Brain microvascular endothelial cell (primary cell): ENCODE results near the gene SNTA1.
"Not testable (repeated sequence)": the region's sequence is repeated elsewhere in the genome, so short reads cannot be mapped to it uniquely, and the experiment has no call there.

Source experiments
- DNase-seq: peaks from one replicate; pipeline ENCODE4 v3.0.0-alpha.2; 2020
- H3K27ac ChIP-seq: fragments of 250-450 bp; sonication (Bioruptor Pico); 2 replicates; pipeline ENCODE4 v1.5.1; 2020; ENCODE audit warnings: mild to moderate bottlenecking, moderate library complexity
- H3K27me3 ChIP-seq: fragments of 250-450 bp; sonication (Bioruptor Pico); replicated peaks from 2 replicates; pipeline ENCODE4 v1.5.1; 2020; ENCODE audit warnings: mild to moderate bottlenecking
- H3K36me3 ChIP-seq: fragments of 250-450 bp; sonication (Bioruptor Pico); replicated peaks from 2 replicates; pipeline ENCODE4 v1.5.1; 2020; ENCODE audit warnings: mild to moderate bottlenecking
- H3K4me3 ChIP-seq: 2 replicates; pipeline ENCODE4 v1.5.1; 2011; ENCODE audit warnings: low read depth, mild to moderate bottlenecking, control low read depth, low read length, moderate library complexity
- CTCF ChIP-seq: IDR thresholded peaks from 2 replicates; pipeline ENCODE4 v1.5.1; 2011; ENCODE audit warnings: low read depth, mild to moderate bottlenecking, moderate library complexity, low read length, control low read depth, inconsistent platforms; ENCODE audit errors: missing control alignments
- in situ Hi-C: cut with HindIII; loops from 2 replicates; pipeline ENCODE4 v1.10.0; 2017; ENCODE audit warnings: low sequenced_read_pairs, low pct_ligation_motif_present

The SNTA1 gene

GRCh38 chr20:33443006-33443511 is 504 bp downstream of the SNTA1 start:
- Histone ChIP-seq H3K27ac (no peak overlapping the region), H3K36me3 (no peaks in the 10 kb centered on the region), H3K27me3 (no peaks in the 10 kb centered on the region), H3K4me3 (peak overlapping the region; percentile 72)
- no peak for DNase-seq
- TF ChIP-seq CTCF = no peak
- in situ Hi-C loops = no loop called here

GRCh38 chr20:33442136-33443005 is 1.2 kb downstream of the SNTA1 start:
- no peak for TF ChIP-seq CTCF
- no peaks in the 10 kb centered on the region for H3K27me3 ChIP-seq
- DNase-seq = no peak
- no peak overlapping the region for H3K4me3 ChIP-seq
- in situ Hi-C loops = no loop called here
- no peaks in the 10 kb centered on the region for H3K36me3 ChIP-seq
- H3K27ac ChIP-seq = no peak overlapping the region

GRCh38 chr20:33441142-33441955 is 2.2 kb downstream of the SNTA1 start:
- in situ Hi-C loops = no loop called here
- DNase-seq = no peak
- no peaks in the 10 kb centered on the region for H3K36me3 ChIP-seq
- no peaks in the 10 kb centered on the region for H3K27me3 ChIP-seq
- no peak overlapping the region for H3K4me3 ChIP-seq
- H3K27ac ChIP-seq = no peak overlapping the region
- no peak for TF ChIP-seq CTCF

DNA sequence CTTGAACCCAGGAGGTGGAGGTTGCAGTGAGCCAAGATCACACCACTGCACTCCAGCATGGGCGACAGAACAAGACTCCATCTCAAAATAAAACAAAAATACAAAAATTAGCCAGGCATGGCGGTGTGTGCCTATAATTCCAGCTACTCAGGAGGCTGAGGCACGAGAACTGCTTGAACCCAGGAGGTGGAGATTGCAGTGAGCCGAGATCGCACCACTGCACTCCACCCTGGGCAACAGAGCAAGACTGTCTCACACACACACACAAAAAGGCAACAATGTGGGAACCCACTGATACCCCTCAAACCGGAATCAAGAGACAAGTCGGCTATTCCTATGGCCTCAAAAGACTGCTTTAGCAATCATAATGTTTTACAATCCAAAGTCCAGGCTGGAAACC is 3.0 kb downstream of the SNTA1 start:
- DNase-seq, H3K27ac ChIP-seq, H3K36me3 ChIP-seq, H3K4me3 ChIP-seq, in situ Hi-C loops, H3K27me3 ChIP-seq: not testable (repeated sequence)

- Histone ChIP-seq H3K27me3 (no peaks in the 10 kb centered on the region), H3K27ac (no peak overlapping the region), H3K36me3 (no peaks in the 10 kb centered on the region), H3K4me3 (no peak overlapping the region)
- no peak for TF ChIP-seq CTCF
- DNase-seq = no peak
- in situ Hi-C loops = no loop called here
Measured at GRCh38 chr20:33438481-33438880, 5.1 kb downstream of the SNTA1 start.
